Measurements from ENCODE around the gene ARRDC5. TPM values are rescaled to one million over a fixed set of nuclear protein-coding genes. Genes with fewer than 3 reads are reported as not detected.
"Not testable (repeated sequence)": the region's sequence is repeated elsewhere in the genome, so short reads cannot be mapped to it uniquely, and the experiment has no call there.

ARRDC5 gene
- 2.1 TPM in 2 replicates for total RNA-seq

- intact Hi-C loops (cut with micrococcal nuclease), result no loop called here
Measured at GRCh38 chr19:4902796-4903195, at the start of gene ARRDC5. ARRDC5 (minus strand) TSS chr19:4902896; CDS start chr19:4902825, 71 bp downstream.

GRCh38 chr19:4951656-4952055 is 49.0 kb upstream of the ARRDC5 start:
- intact Hi-C loops (cut with micrococcal nuclease), result no loop called here

- intact Hi-C loops (cut with micrococcal nuclease), result not testable (repeated sequence)
Measured at GRCh38 chr19:4950650-4951049, 48.0 kb upstream of the ARRDC5 start.

- intact Hi-C loops (cut with micrococcal nuclease), result not testable (repeated sequence)
Measured at GRCh38 chr19:4941638-4942169, 39.0 kb upstream of the ARRDC5 start.

GRCh38 chr19:4939466-4939865 is 36.8 kb upstream of the ARRDC5 start:
- intact Hi-C loops (cut with micrococcal nuclease), result no loop called here

- intact Hi-C loops (cut with micrococcal nuclease), result not testable (repeated sequence)
Measured at GRCh38 chr19:4938461-4938860, 35.8 kb upstream of the ARRDC5 start.

GRCh38 chr19:4937060-4937459 is 34.4 kb upstream of the ARRDC5 start:
- intact Hi-C loops (cut with micrococcal nuclease), result no loop called here

- intact Hi-C loops (cut with micrococcal nuclease), result no loop called here
Measured at GRCh38 chr19:4935444-4935843, 32.7 kb upstream of the ARRDC5 start.

- intact Hi-C loops (cut with micrococcal nuclease), result no loop called here
Measured at GRCh38 chr19:4933528-4933927, 30.8 kb upstream of the ARRDC5 start.

- intact Hi-C loops (cut with micrococcal nuclease), result no loop called here
Measured at GRCh38 chr19:4932711-4933110, 30.0 kb upstream of the ARRDC5 start.

- intact Hi-C loops (cut with micrococcal nuclease), result no loop called here
Measured at GRCh38 chr19:4930664-4931063, 28.0 kb upstream of the ARRDC5 start.

- intact Hi-C loops (cut with micrococcal nuclease), result no loop called here
Measured at GRCh38 chr19:4929186-4929585, 26.5 kb upstream of the ARRDC5 start.

GRCh38 chr19:4923276-4923747 is 20.6 kb upstream of the ARRDC5 start:
- intact Hi-C loops (cut with micrococcal nuclease), result no loop called here

GRCh38 chr19:4922530-4923275 is 20.0 kb upstream of the ARRDC5 start:
- intact Hi-C loops (cut with micrococcal nuclease), result no loop called here

GRCh38 chr19:4916292-4917082 is 13.8 kb upstream of the ARRDC5 start:
- intact Hi-C loops (cut with micrococcal nuclease), result loop anchor here (5.0 kb wide), 1 partner anchor 706 kb away; the partner anchor contains the start of genes SAFB and SAFB2

GRCh38 chr19:4914736-4915501 is 12.2 kb upstream of the ARRDC5 start:
- intact Hi-C loops (cut with micrococcal nuclease), result loop anchor here (1.0 to 5.0 kb wide), 5 partner anchors 53 to 777 kb away; partner anchors contain the start of genes RPL36, SAFB, SAFB2 and TICAM1

- intact Hi-C loops (cut with micrococcal nuclease), result loop anchor here (2.0 to 5.0 kb wide), 3 partner anchors 82 to 778 kb away; partner anchors contain the start of genes RPL36 and TICAM1
Measured at GRCh38 chr19:4913996-4914735, 11.5 kb upstream of the ARRDC5 start.

- intact Hi-C loops (cut with micrococcal nuclease), result loop anchor here (1.0 to 5.0 kb wide), 7 partner anchors 40 to 780 kb away; partner anchors contain the start of genes MYDGF, PLIN3, RPL36 and TICAM1
Measured at GRCh38 chr19:4911786-4912672, 9.3 kb upstream of the ARRDC5 start.

GRCh38 chr19:4911314-4911713 is 8.6 kb upstream of the ARRDC5 start:
- intact Hi-C loops (cut with micrococcal nuclease), result loop anchor here (1.0 to 5.0 kb wide), 6 partner anchors 44 to 781 kb away; partner anchors contain the start of genes MYDGF, PLIN3, RPL36 and TICAM1
